ENCODE data around the gene RFX8. TPM values are rescaled to one million over a fixed set of nuclear protein-coding genes. Genes with fewer than 3 reads are reported as not detected.

RFX8 gene
- total RNA-seq, 1 experiment from 2014 or later, result not detected

DNA sequence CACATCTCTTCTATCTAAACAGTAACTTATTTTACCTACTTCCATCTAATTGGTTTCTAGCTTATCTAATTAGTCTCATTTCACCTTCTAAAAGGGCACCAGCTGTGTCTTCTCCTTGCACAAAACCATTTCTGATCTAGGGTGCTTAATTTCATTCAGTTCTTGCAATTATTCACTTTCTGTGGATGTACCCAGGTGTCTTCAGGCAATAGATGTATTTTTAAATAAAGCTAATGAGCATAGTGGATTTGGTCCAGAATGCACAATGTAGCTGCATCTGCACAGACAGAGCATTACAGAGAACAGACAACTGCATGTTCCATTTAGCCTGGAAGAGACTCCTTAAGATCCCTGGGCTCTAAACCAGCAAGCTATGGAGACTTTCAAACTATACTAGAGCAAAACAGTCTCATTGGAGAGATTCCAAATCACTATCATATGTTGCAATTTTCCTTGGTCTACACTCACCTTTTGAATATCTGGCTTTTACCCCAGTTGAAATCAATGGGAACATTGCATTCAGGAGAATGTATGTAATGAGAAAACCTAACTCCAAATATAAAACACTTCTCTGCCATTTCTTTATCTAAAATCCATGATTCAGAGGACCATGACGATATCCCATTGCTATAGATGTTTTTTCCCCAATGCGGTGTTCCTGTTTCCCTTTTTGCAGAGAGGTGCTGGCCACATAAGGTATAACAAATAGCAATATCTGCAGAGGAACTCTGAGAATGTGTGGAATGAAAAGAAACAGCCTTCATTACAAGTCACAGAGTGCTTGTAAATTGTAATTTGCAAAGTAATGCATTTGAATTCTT, 3.5 kb upstream of the RFX8 start:
- Histone ChIP-seq H3K9me3 (ENCODE audit: low read depth, low read length, poor library complexity, severe bottlenecking) (no peaks in the 10 kb centered on the region), H3K27me3 (replicated peaks; ENCODE audit: insufficient read depth, low read depth, low read length, poor library complexity) (peaks cover 6% of the 10 kb centered on the region), H3K36me3 (ENCODE audit: insufficient read depth, low read length, poor library complexity, severe bottlenecking) (no peaks in the 10 kb centered on the region), H3K27ac (ENCODE audit: low read depth, low read length, poor library complexity, severe bottlenecking) (no peak overlapping the region), H3K4me3 (ENCODE audit: low read depth, low read length, poor library complexity, severe bottlenecking) (no peak overlapping the region), H3K4me1 (ENCODE audit: insufficient read depth, low read length, poor library complexity, severe bottlenecking) (peaks cover 9% of the 10 kb centered on the region)
- TF ChIP-seq CTCF (conservative IDR thresholded peaks at IDR 0.05; ENCODE audit: low read depth, low read length) (no peak), EZH2 (IDR thresholded peaks at IDR 0.05; ENCODE audit: borderline replicate concordance, low read depth, low read length, poor library complexity, severe bottlenecking) (no peak)
- ChIA-PET POLR2A (ENCODE audit: low non-redundant PET) (no interaction called here), CTCF (no interaction called here)
- DNase-seq (ENCODE audit: low spot score), result no peak
- no TSS peak for BruUV-seq (replicated peaks)
- intact Hi-C loops (cut with micrococcal nuclease; ENCODE audit: unreplicated experiment), result no loop called here

DNA sequence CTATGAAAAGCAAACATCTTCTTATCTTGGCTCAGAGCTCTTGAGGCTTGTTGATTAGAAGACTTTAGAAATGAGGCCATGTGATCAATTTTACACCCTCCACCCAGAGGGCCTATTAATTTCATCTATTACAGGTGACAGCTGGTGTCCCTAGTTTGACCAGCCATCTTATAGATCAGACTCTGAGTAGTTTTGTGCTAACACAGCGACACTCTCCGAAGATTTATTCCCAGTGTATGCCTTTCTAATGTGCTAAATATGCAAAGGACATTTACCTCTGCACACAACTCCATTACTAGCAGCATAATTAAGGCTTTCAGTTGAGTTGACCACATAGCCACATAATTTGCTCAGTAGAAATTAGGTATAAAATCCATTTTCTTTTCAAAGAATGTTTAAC, 2.6 kb upstream of the RFX8 start:
- no peaks in the 10 kb centered on the region for H3K36me3 ChIP-seq (ENCODE audit: insufficient read depth, low read length, poor library complexity, severe bottlenecking)
- ChIA-PET POLR2A (ENCODE audit: low non-redundant PET) (no interaction called here), CTCF (no interaction called here)
- intact Hi-C loops (cut with micrococcal nuclease; ENCODE audit: unreplicated experiment), result no loop called here
- H3K4me3 ChIP-seq (ENCODE audit: low read depth, low read length, poor library complexity, severe bottlenecking), result no peak overlapping the region
- H3K9me3 ChIP-seq (ENCODE audit: low read depth, low read length, poor library complexity, severe bottlenecking), result no peaks in the 10 kb centered on the region
- no peak overlapping the region for H3K27ac ChIP-seq (ENCODE audit: low read depth, low read length, poor library complexity, severe bottlenecking)
- H3K27me3 ChIP-seq (replicated peaks; ENCODE audit: insufficient read depth, low read depth, low read length, poor library complexity), result peaks cover 6% of the 10 kb centered on the region
- DNase-seq (ENCODE audit: low spot score), result no peak
- peaks cover 9% of the 10 kb centered on the region for H3K4me1 ChIP-seq (ENCODE audit: insufficient read depth, low read length, poor library complexity, severe bottlenecking)
- TF ChIP-seq EZH2 (IDR thresholded peaks at IDR 0.05; ENCODE audit: borderline replicate concordance, low read depth, low read length, poor library complexity, severe bottlenecking) (no peak), CTCF (conservative IDR thresholded peaks at IDR 0.05; ENCODE audit: low read depth, low read length) (no peak)
- no TSS peak for BruUV-seq (replicated peaks)

- peaks cover 6% of the 10 kb centered on the region for H3K27me3 ChIP-seq (replicated peaks; ENCODE audit: insufficient read depth, low read depth, low read length, poor library complexity)
- H3K36me3 ChIP-seq (ENCODE audit: insufficient read depth, low read length, poor library complexity, severe bottlenecking), result no peaks in the 10 kb centered on the region
- intact Hi-C loops (cut with micrococcal nuclease; ENCODE audit: unreplicated experiment), result no loop called here
- no peak overlapping the region for H3K27ac ChIP-seq (ENCODE audit: low read depth, low read length, poor library complexity, severe bottlenecking)
- TF ChIP-seq CTCF (conservative IDR thresholded peaks at IDR 0.05; ENCODE audit: low read depth, low read length) (no peak), EZH2 (IDR thresholded peaks at IDR 0.05; ENCODE audit: borderline replicate concordance, low read depth, low read length, poor library complexity, severe bottlenecking) (no peak)
- H3K4me3 ChIP-seq (ENCODE audit: low read depth, low read length, poor library complexity, severe bottlenecking), result no peak overlapping the region
- H3K4me1 ChIP-seq (ENCODE audit: insufficient read depth, low read length, poor library complexity, severe bottlenecking), result peaks cover 9% of the 10 kb centered on the region
- ChIA-PET POLR2A (ENCODE audit: low non-redundant PET) (no interaction called here), CTCF (no interaction called here)
- DNase-seq (ENCODE audit: low spot score), result no peak
- no TSS peak for BruUV-seq (replicated peaks)
- H3K9me3 ChIP-seq (ENCODE audit: low read depth, low read length, poor library complexity, severe bottlenecking), result no peaks in the 10 kb centered on the region
Observed at GRCh38 chr2:101476605-101477208, 1.8 kb upstream of the RFX8 start.

Data from A673 (cell line).